ENCODE results near the gene SLAMF7. TPM values are rescaled to one million over a fixed set of nuclear protein-coding genes. Genes with fewer than 3 reads are reported as not detected.

Gene SLAMF7
- polyA plus RNA-seq, 2 of the 4 experiments (the other 2 are of a cell fraction) = 0.57 to 1.8 TPM

GRCh38 chr1:160800645-160801408, 61.8 kb downstream of the SLAMF7 start:
- no peak for TF ChIP-seq MAFK (IDR thresholded peaks at IDR 0.05; ENCODE audit: partially characterized antibody)
- no peak for TF ChIP-seq HOXB13 (CRISPR knock-in tag; IDR thresholded peaks at IDR 0.05; ENCODE audit: low read depth)
- TF ChIP-seq FOXS1 (CRISPR knock-in tag; IDR thresholded peaks at IDR 0.05) = no peak
- TF ChIP-seq MAX (IDR thresholded peaks at IDR 0.05) = no peak
- no peak for TF ChIP-seq SMC3 (IDR thresholded peaks at IDR 0.05)
- TF ChIP-seq EHMT2 (IDR thresholded peaks at IDR 0.05; ENCODE audit: low read depth) = no peak
- no peak for TF ChIP-seq USF2 (IDR thresholded peaks at IDR 0.05)
- TF ChIP-seq RCOR1 (IDR thresholded peaks at IDR 0.05; ENCODE audit: low read depth, low read length) = no peak
- TF ChIP-seq MYC (IDR thresholded peaks at IDR 0.05; ENCODE audit: borderline replicate concordance, low read length) = no peak
- TF ChIP-seq HES2 (IDR thresholded peaks at IDR 0.05) = no peak
- WGBS (ENCODE audit: missing lambda C conversion rate) = 29% methylated on average over 4 of the region's 4 CpGs
- no peaks in the 10 kb centered on the region for H3K4me1 ChIP-seq
- ATAC-seq (no peak), DNase-seq (ENCODE audit: low read depth in 1 of 2, low spot score in 1 of 2) (no peak), FAIRE-seq (no peak)
- ChIA-PET CTCF (interaction anchor here (1.0 to 1.6 kb wide), 2 partner anchors 20 to 29 kb away, joined by 3 read pairs; no protein-coding TSS in a partner anchor), POLR2A (no interaction called here)
- 0 out of 3 replicates have a peak, but pooled peaks cover 4% of the 10 kb centered on the region for H3K9me3 ChIP-seq
- H3K4me2 ChIP-seq = no peak overlapping the region
- no peak overlapping the region for H3K27ac ChIP-seq
- no peak overlapping the region for H3K4me3 ChIP-seq

- ATAC-seq (no peak), DNase-seq (ENCODE audit: low read depth in 1 of 2, low spot score in 1 of 2) (no peak), FAIRE-seq (no peak)
- Histone ChIP-seq H3K27ac (no peak overlapping the region), H3K4me1 (no peaks in the 10 kb centered on the region), H3K4me3 (no peak overlapping the region), H3K4me2 (no peak overlapping the region), H3K9me3 (peaks cover 13% of the 10 kb centered on the region)
- no peak for TF ChIP-seq NR3C1 (IDR thresholded peaks at IDR 0.05)
- POLR2A ChIA-PET = no interaction called here
- 93% methylated on average over 27 of the region's 43 CpGs for WGBS (ENCODE audit: missing lambda C conversion rate)
- CTCF ChIA-PET = no interaction called here
Observed at GRCh38 chr1:160801836-160802580, 63.0 kb downstream of the SLAMF7 start.

Other genes with a start within 250 kb of the SLAMF7 start
- gene SLAMF6, start 216.0 kb upstream of the SLAMF7 start, polyA plus RNA-seq (2011; rRNA removed) = not detected in 2 replicates
- not detected in 3 replicates for gene SLAMF6, start 216.0 kb upstream of the SLAMF7 start, polyA plus RNA-seq (2017; fragmentation: RNase III; extraction: RNeasy Plus Mini Kit Qiagen cat#74134 plus additional on column Dnase treatment)
- gene CD84, start 159.8 kb upstream of the SLAMF7 start, polyA plus RNA-seq (2011; rRNA removed) = not detected in 2 replicates
- gene CD84, start 159.8 kb upstream of the SLAMF7 start, polyA plus RNA-seq (2017; fragmentation: RNase III; extraction: RNeasy Plus Mini Kit Qiagen cat#74134 plus additional on column Dnase treatment) = not detected in 3 replicates
- gene SLAMF1, start 92.2 kb upstream of the SLAMF7 start, polyA plus RNA-seq (2011; rRNA removed) = not detected in 2 replicates
- not detected in 3 replicates for gene SLAMF1, start 92.2 kb upstream of the SLAMF7 start, polyA plus RNA-seq (2017; fragmentation: RNase III; extraction: RNeasy Plus Mini Kit Qiagen cat#74134 plus additional on column Dnase treatment)
- gene CD48, start 27.4 kb upstream of the SLAMF7 start, polyA plus RNA-seq (2011; rRNA removed) = not detected in 2 replicates
- not detected in 3 replicates for gene CD48, start 27.4 kb upstream of the SLAMF7 start, polyA plus RNA-seq (2017; fragmentation: RNase III; extraction: RNeasy Plus Mini Kit Qiagen cat#74134 plus additional on column Dnase treatment)
- 0.19 and 0.20 TPM in 2 replicates for gene LY9, start 56.9 kb downstream of the SLAMF7 start, polyA plus RNA-seq (2011; rRNA removed)
- gene LY9, start 56.9 kb downstream of the SLAMF7 start, polyA plus RNA-seq (2017; fragmentation: RNase III; extraction: RNeasy Plus Mini Kit Qiagen cat#74134 plus additional on column Dnase treatment) = 0.03 to 0.15 TPM (median 0.05 TPM) in 3 replicates
- 0.03 and 0.08 TPM in 2 replicates for gene CD244, start 123.6 kb downstream of the SLAMF7 start, polyA plus RNA-seq (2011; rRNA removed)
- gene CD244, start 123.6 kb downstream of the SLAMF7 start, polyA plus RNA-seq (2017; fragmentation: RNase III; extraction: RNeasy Plus Mini Kit Qiagen cat#74134 plus additional on column Dnase treatment) = not detected in 3 replicates
- gene ITLN1, start 145.9 kb downstream of the SLAMF7 start, polyA plus RNA-seq (2011; rRNA removed) = not detected in 2 replicates
- gene ITLN1, start 145.9 kb downstream of the SLAMF7 start, polyA plus RNA-seq (2017; fragmentation: RNase III; extraction: RNeasy Plus Mini Kit Qiagen cat#74134 plus additional on column Dnase treatment) = not detected in 3 replicates
- gene ITLN2, start 215.6 kb downstream of the SLAMF7 start, polyA plus RNA-seq (2011; rRNA removed) = 0.13 and 0.30 TPM in 2 replicates
- gene ITLN2, start 215.6 kb downstream of the SLAMF7 start, polyA plus RNA-seq (2017; fragmentation: RNase III; extraction: RNeasy Plus Mini Kit Qiagen cat#74134 plus additional on column Dnase treatment) = 0.22 TPM in 1 of 3 replicates, not detected in the others

Measured in A549 (cell line).